ENCODE measurements around the gene FBXO42. TPM values are rescaled to one million over a fixed set of nuclear protein-coding genes. Genes with fewer than 3 reads are reported as not detected.
"Not testable (repeated sequence)": the region's sequence is repeated elsewhere in the genome, so short reads cannot be mapped to it uniquely, and the experiment has no call there.

The FBXO42 gene
- total RNA-seq, 1 donor from 2014 or later = 25.6 TPM

DNA sequence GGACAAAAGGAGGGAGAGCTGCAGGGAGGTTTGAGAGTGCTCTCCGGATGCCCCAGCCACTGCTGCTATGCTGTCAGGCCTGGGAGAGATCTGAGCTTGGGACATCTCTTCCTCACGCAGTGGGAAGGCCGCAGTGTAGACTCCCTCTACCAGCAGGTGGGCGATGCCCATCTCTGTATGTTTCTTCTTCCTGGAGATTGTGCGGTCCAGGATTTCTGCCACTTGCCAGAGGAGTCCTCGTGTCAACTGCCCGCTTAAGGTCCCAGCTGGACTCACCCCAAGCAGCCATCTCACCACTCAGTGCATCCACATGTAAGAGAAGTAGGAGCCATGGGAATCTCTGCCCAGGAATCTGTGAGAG, 126.2 kb downstream of the FBXO42 start:
- Mint-ChIP-seq H3K4me1 (ENCODE audit: low read depth, unreplicated experiment) (no peaks in the 10 kb centered on the region), H3K9me3 (ENCODE audit: unreplicated experiment) (peaks cover 5% of the 10 kb centered on the region), H3K36me3 (ENCODE audit: low read depth, unreplicated experiment) (peaks cover 5% of the 10 kb centered on the region), H3K27ac (ENCODE audit: unreplicated experiment) (no peak overlapping the region), H3K27me3 (ENCODE audit: low read depth, unreplicated experiment) (peaks cover 56% of the 10 kb centered on the region), H3K4me3 (ENCODE audit: unreplicated experiment) (no peak overlapping the region)
- no peak for TF ChIP-seq EZH2 (IDR thresholded peaks at IDR 0.05; ENCODE audit: insufficient read depth, low read length)
- TF ChIP-seq, protein P1, sequence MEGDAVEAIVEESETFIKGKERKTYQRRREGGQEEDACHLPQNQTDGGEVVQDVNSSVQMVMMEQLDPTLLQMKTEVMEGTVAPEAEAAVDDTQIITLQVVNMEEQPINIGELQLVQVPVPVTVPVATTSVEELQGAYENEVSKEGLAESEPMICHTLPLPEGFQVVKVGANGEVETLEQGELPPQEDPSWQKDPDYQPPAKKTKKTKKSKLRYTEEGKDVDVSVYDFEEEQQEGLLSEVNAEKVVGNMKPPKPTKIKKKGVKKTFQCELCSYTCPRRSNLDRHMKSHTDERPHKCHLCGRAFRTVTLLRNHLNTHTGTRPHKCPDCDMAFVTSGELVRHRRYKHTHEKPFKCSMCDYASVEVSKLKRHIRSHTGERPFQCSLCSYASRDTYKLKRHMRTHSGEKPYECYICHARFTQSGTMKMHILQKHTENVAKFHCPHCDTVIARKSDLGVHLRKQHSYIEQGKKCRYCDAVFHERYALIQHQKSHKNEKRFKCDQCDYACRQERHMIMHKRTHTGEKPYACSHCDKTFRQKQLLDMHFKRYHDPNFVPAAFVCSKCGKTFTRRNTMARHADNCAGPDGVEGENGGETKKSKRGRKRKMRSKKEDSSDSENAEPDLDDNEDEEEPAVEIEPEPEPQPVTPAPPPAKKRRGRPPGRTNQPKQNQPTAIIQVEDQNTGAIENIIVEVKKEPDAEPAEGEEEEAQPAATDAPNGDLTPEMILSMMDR (IDR thresholded peaks at IDR 0.05; ENCODE audit: insufficient read depth, low read depth, low read length) = no peak
- no peaks in the 10 kb centered on the region for H3K79me2 ChIP-seq (ENCODE audit: insufficient read depth, low read length)
- peaks cover 25% of the 10 kb centered on the region for H3K27me3 ChIP-seq (ENCODE audit: insufficient read depth, low read length)
- H3K4me3 ChIP-seq (ENCODE audit: insufficient read depth, low read depth, low read length) = no peak overlapping the region
- no peak for FAIRE-seq
- no peak overlapping the region for H3K9ac ChIP-seq (ENCODE audit: low read length)
- peak overlapping the region; percentile 74 for H3K4me2 ChIP-seq (ENCODE audit: low read length)
- peaks cover 7% of the 10 kb centered on the region for H3K4me1 ChIP-seq (ENCODE audit: insufficient read depth, low read length)
- H3K27ac ChIP-seq (ENCODE audit: low read depth, low read length) = no peak overlapping the region
- H2AFZ ChIP-seq (ENCODE audit: low read depth, low read length) = no peak overlapping the region
- peaks cover 6% of the 10 kb centered on the region for H3K9me3 ChIP-seq (ENCODE audit: insufficient read depth, low read depth, low read length)
- no peaks in the 10 kb centered on the region for H3K36me3 ChIP-seq (ENCODE audit: insufficient read depth, low read length)
- DNase-seq (ENCODE audit: low read depth) = no peak
- H4K20me1 ChIP-seq (ENCODE audit: insufficient read depth, low read length) = no peaks in the 10 kb centered on the region

DNA sequence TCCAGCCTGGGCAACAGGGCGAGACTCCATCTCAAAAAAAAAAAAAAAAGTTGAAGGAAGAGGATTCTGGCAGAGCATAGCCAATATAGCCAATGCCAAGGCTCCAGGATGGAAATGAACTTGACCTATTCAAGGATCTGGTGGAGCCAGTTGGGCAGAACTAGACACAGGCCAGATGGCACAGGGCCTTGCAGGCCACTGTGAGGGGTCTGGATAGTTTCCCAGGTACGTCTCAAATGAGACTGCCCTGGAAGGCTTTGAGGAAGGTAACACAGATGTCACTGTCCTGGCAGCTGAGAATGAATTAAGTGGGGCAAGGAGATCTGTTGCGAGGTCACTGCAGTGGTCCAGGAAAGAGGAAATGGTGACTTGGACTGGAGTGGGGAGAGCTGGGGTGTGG, 127.8 kb downstream of the FBXO42 start:
- no peak for TF ChIP-seq EZH2 (IDR thresholded peaks at IDR 0.05; ENCODE audit: insufficient read depth, low read length)
- TF ChIP-seq, protein P1 (IDR thresholded peaks at IDR 0.05; ENCODE audit: insufficient read depth, low read depth, low read length) = no peak
- H4K20me1 ChIP-seq (ENCODE audit: insufficient read depth, low read length) = no peaks in the 10 kb centered on the region
- Mint-ChIP-seq H3K36me3 (ENCODE audit: low read depth, unreplicated experiment) (peaks cover 5% of the 10 kb centered on the region), H3K27ac (ENCODE audit: unreplicated experiment) (no peak overlapping the region), H3K4me3 (ENCODE audit: unreplicated experiment) (no peak overlapping the region), H3K9me3 (ENCODE audit: unreplicated experiment) (peaks cover 7% of the 10 kb centered on the region), H3K4me1 (ENCODE audit: low read depth, unreplicated experiment) (no peaks in the 10 kb centered on the region), H3K27me3 (ENCODE audit: low read depth, unreplicated experiment) (peaks cover 60% of the 10 kb centered on the region)
- H3K36me3 ChIP-seq (ENCODE audit: insufficient read depth, low read length) = no peaks in the 10 kb centered on the region
- H3K27me3 ChIP-seq (ENCODE audit: insufficient read depth, low read length) = peaks cover 25% of the 10 kb centered on the region
- no peak overlapping the region for H3K4me2 ChIP-seq (ENCODE audit: low read length)
- no peaks in the 10 kb centered on the region for H3K79me2 ChIP-seq (ENCODE audit: insufficient read depth, low read length)
- no peak overlapping the region for H3K27ac ChIP-seq (ENCODE audit: low read depth, low read length)
- H2AFZ ChIP-seq (ENCODE audit: low read depth, low read length) = no peak overlapping the region
- FAIRE-seq = no peak
- H3K9ac ChIP-seq (ENCODE audit: low read length) = no peak overlapping the region
- H3K4me3 ChIP-seq (ENCODE audit: insufficient read depth, low read depth, low read length) = no peak overlapping the region
- H3K9me3 ChIP-seq (ENCODE audit: insufficient read depth, low read depth, low read length) = peaks cover 6% of the 10 kb centered on the region
- H3K4me1 ChIP-seq (ENCODE audit: insufficient read depth, low read length) = peaks cover 7% of the 10 kb centered on the region
- no peak for DNase-seq (ENCODE audit: low read depth)

DNA sequence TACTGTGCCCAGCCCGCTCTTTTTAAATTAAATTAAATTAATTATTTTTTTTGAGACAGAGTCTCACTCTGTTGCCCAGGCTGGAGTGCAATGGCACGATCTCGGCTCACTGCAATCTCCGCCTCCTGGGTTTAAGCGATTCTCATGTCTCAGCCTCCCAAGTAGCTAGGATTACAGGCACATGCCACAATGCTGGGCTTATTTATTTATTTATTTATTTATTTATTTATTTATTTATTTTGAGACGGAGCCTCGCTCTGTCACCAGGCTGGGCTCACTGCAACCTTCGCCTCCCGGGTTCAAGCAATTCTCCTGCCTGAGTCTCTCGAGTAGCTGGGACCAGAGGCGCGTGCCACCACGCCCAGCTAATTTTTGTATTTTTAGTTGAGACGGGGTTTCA, 129.6 kb downstream of the FBXO42 start:
- not testable (repeated sequence) for H3K27ac Mint-ChIP-seq (ENCODE audit: unreplicated experiment); H3K4me2 ChIP-seq (ENCODE audit: low read length); FAIRE-seq; H3K36me3 ChIP-seq (ENCODE audit: insufficient read depth, low read length); DNase-seq (ENCODE audit: low read depth); H3K36me3 Mint-ChIP-seq (ENCODE audit: low read depth, unreplicated experiment); H3K4me3 Mint-ChIP-seq (ENCODE audit: unreplicated experiment); H3K4me1 Mint-ChIP-seq (ENCODE audit: low read depth, unreplicated experiment); H3K79me2 ChIP-seq (ENCODE audit: insufficient read depth, low read length); H2AFZ ChIP-seq (ENCODE audit: low read depth, low read length); H3K9ac ChIP-seq (ENCODE audit: low read length); H3K27ac ChIP-seq (ENCODE audit: low read depth, low read length); H3K9me3 ChIP-seq (ENCODE audit: insufficient read depth, low read depth, low read length); H4K20me1 ChIP-seq (ENCODE audit: insufficient read depth, low read length); H3K9me3 Mint-ChIP-seq (ENCODE audit: unreplicated experiment); H3K4me3 ChIP-seq (ENCODE audit: insufficient read depth, low read depth, low read length); H3K4me1 ChIP-seq (ENCODE audit: insufficient read depth, low read length)
- peaks cover 51% of the 10 kb centered on the region for H3K27me3 Mint-ChIP-seq (ENCODE audit: low read depth, unreplicated experiment)
- peaks cover 15% of the 10 kb centered on the region for H3K27me3 ChIP-seq (ENCODE audit: insufficient read depth, low read length)

Data from astrocyte (in vitro differentiated cells and primary cell).